ENCODE measurements around the gene TTC23.

DNA sequence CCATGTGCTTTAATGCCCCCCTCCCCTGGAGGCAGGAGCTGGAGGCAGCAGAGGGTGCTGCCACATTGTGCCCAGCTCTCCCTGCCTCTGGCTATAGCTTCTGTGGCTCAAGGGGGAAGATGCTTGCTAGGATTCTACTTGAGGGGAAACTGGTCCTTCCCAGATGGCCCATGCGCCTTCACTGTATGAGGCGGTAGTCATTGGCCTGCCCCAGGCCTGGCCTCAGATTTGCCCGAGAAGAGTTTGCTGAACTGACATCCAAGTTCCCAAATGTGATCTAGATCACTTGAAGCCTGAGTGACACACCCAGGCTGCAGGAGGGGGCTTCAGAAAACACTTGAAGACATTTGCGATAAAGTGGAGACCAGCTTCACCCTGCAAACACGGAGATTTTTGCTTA is 140.4 kb downstream of the TTC23 start:
- no peak for TF ChIP-seq POLR2A (IDR thresholded peaks at IDR 0.05; ENCODE audit: low read depth, low read length)
- TF ChIP-seq, protein P1, sequence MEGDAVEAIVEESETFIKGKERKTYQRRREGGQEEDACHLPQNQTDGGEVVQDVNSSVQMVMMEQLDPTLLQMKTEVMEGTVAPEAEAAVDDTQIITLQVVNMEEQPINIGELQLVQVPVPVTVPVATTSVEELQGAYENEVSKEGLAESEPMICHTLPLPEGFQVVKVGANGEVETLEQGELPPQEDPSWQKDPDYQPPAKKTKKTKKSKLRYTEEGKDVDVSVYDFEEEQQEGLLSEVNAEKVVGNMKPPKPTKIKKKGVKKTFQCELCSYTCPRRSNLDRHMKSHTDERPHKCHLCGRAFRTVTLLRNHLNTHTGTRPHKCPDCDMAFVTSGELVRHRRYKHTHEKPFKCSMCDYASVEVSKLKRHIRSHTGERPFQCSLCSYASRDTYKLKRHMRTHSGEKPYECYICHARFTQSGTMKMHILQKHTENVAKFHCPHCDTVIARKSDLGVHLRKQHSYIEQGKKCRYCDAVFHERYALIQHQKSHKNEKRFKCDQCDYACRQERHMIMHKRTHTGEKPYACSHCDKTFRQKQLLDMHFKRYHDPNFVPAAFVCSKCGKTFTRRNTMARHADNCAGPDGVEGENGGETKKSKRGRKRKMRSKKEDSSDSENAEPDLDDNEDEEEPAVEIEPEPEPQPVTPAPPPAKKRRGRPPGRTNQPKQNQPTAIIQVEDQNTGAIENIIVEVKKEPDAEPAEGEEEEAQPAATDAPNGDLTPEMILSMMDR (IDR thresholded peaks at IDR 0.05; ENCODE audit: extremely low read depth in 1 of 2, insufficient read depth in 1 of 2, low read depth in 1 of 2, low read length in 2 of 2) = no peak
- no peak for TF ChIP-seq FOS (IDR thresholded peaks at IDR 0.05; ENCODE audit: borderline replicate concordance, insufficient read depth, low read length)
- TF ChIP-seq, protein P2, sequence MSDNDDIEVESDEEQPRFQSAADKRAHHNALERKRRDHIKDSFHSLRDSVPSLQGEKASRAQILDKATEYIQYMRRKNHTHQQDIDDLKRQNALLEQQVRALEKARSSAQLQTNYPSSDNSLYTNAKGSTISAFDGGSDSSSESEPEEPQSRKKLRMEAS (IDR thresholded peaks at IDR 0.05; ENCODE audit: insufficient read depth, insufficient read length) = no peak
- TF ChIP-seq POLR2AphosphoS5 (IDR thresholded peaks at IDR 0.05; ENCODE audit: insufficient read depth, low read depth, low read length) = no peak

All from endothelial cell of umbilical vein (primary cell).